Ascending aorta (tissue), 2 donors: ENCODE measurements around the gene GPS1. TPM values are rescaled to one million over a fixed set of nuclear protein-coding genes. Genes with fewer than 3 reads are reported as not detected.

ENCODE experiments used
- DNase-seq, 2 donors: peaks; one replicate each; pipeline ENCODE4 v3.0.0-alpha.2; 2019; ENCODE audit warnings: low spot score in 2 of 2
- H3K27ac ChIP-seq, 2 donors: fragments of 200-600 bp; sonication (generic); one replicate each; pipeline ENCODE4 v1.5.1; 2016 to 2017; ENCODE audit warnings: mild to moderate bottlenecking in 1 of 2
- H3K27me3 ChIP-seq: fragments of 200-600 bp; sonication (generic); one replicate; pipeline ENCODE4 v1.5.1; 2017
- H3K36me3 ChIP-seq, 2 donors: fragments of 200-600 bp; sonication (generic); one replicate each; pipeline ENCODE4 v1.5.1; 2016
- H3K4me1 ChIP-seq, 2 donors: fragments of 200-600 bp; sonication (generic); one replicate each; pipeline ENCODE4 v1.5.1; 2016 to 2017; ENCODE audit warnings: mild to moderate bottlenecking in 1 of 2
- H3K4me3 ChIP-seq, 2 donors: fragments of 200-600 bp; sonication (generic); one replicate each; pipeline ENCODE4 v1.5.1; 2016 to 2017; ENCODE audit warnings: mild to moderate bottlenecking in 1 of 2
- H3K9me3 ChIP-seq, 2 donors: fragments of 200-600 bp; sonication (generic); one replicate each; pipeline ENCODE4 v1.5.1; 2016
- intact Hi-C: fragments of 100-400 bp; cut with DNase I; formaldehyde crosslinking; loops from one replicate; pipeline ENCODE4 v1.15.1; 2023
- total RNA-seq: library from RNA; depleted of rRNA; stranded (reverse); fragments of >200 nt; gene quantifications from one replicate; pipeline ENCODE4 v1.1.0, GENCODE V29; 2016
- TF ChIP-seq, protein P1 (sequence below), 3 experiments: fragments of 200-600 bp in 2 of 3; fragments of 450-650 bp in 1 of 3; sonication (generic) in 2 of 3; IDR thresholded peaks; one replicate each; pipeline ENCODE4 v1.5.1; 2016 to 2019; ENCODE audit warnings: antibody characterized with exemption in 3 of 3, mild to moderate bottlenecking in 1 of 3, moderate library complexity in 1 of 3

The GPS1 gene
- total RNA-seq, 1 donor from 2014 or later: 42.1 TPM

DNA sequence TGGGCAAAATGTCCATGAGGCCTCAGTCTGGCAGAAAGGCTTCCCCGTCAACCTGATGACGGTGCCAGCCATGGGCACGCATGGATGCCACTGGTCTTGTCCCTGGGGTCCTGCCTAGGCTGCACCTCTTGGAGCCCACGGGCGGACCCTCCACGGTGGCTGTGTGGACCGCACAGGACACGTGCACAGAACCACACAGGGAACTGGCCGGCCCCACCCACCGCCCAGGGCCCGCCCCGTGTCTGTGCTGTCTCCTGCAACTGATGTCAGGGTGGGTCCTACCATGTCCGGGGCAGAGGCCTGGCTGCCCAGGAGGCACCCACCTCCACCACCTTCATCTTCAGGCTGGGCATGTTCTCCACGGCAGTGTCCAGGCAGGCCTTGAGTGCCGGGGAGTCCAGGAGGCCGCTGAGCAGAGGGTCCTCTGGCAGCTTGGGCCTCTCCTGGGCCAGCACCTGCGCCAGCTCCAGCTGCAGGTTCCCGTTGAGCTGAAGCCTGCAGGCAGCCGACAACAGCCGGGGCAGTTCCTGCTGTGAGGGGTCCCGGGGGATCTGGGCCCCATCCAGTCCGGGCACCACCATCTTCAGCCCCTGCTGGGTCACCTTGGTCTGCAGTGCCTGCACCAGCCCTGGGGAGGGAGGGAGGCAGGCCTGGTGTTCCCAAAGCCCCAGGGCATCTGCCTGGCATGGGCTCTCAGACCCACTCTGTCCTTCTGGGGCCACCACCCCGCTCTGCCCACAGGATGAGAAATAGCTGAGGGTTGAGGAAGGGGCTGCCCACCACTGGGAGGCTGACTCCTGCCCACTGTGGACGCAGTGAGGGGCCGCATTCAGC lies 34.5 kb downstream of the GPS1 start:
- Histone ChIP-seq H3K27me3 (no peaks in the 10 kb centered on the region), H3K4me1 (no peaks in the 10 kb centered on the region), H3K27ac (no peak overlapping the region), H3K4me3 (no peak overlapping the region), H3K9me3 (no peaks in the 10 kb centered on the region), H3K36me3 (peaks cover 98 to 99% of the 10 kb centered on the region in 2 donors)
- TF ChIP-seq, protein P1, sequence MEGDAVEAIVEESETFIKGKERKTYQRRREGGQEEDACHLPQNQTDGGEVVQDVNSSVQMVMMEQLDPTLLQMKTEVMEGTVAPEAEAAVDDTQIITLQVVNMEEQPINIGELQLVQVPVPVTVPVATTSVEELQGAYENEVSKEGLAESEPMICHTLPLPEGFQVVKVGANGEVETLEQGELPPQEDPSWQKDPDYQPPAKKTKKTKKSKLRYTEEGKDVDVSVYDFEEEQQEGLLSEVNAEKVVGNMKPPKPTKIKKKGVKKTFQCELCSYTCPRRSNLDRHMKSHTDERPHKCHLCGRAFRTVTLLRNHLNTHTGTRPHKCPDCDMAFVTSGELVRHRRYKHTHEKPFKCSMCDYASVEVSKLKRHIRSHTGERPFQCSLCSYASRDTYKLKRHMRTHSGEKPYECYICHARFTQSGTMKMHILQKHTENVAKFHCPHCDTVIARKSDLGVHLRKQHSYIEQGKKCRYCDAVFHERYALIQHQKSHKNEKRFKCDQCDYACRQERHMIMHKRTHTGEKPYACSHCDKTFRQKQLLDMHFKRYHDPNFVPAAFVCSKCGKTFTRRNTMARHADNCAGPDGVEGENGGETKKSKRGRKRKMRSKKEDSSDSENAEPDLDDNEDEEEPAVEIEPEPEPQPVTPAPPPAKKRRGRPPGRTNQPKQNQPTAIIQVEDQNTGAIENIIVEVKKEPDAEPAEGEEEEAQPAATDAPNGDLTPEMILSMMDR (IDR thresholded peaks at IDR 0.05): no peak
- intact Hi-C loops: no loop called here
- DNase-seq: no peak

DNA sequence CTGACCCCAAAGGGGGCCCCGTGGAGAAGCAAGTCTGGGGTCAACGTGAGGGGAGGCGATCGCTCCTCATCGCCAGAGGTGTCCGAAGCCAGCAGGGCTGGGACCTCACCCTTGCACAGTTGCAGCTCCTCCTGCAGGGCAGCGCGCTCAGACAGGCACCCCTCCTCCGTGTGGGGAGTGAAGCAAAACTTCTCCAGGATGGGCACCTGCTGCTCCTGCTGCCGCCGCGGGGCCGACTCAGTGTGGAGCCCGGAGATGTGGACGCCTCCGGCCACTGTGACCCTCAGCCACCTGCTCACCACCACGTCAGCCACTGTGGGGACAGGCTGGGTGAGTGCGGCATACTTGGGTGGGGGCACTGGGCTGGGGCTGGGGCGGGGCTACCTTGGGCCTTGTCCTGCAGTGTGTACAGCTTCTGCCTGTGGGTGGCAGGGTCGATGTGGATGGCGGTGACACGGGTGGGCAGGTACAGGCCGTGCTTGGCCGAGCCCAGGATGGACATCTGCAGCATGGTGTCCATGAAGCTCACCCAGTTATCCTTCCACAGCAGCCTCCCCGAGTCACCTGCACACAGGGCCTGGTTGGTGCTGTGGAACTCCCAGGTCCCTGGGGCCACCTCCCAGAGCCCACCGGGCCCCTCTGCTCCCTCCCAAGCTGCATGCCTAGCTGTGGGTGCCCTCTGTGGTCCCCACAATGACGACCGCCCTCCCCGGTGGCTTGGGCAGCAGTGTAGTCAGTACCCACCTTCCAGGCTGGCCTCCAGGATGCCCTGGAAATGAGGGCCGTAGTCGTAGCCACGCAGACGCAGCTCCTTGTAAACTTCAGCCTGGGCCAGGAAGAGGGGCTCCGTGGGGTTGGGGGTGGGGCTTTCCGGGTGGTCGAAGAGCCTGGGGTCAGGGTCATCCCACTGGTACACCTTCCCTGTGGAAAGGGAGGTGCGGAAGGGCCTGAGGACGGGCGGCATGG lies 35.5 kb downstream of the GPS1 start:
- H3K36me3 ChIP-seq: peaks cover 96 to 100% of the 10 kb centered on the region in 2 donors
- TF ChIP-seq, protein P1 (IDR thresholded peaks at IDR 0.05): no peak
- intact Hi-C loops: no loop called here
- H3K27ac ChIP-seq: no peak overlapping the region
- H3K27me3 ChIP-seq: no peaks in the 10 kb centered on the region
- no peaks in the 10 kb centered on the region for H3K9me3 ChIP-seq
- H3K4me3 ChIP-seq: no peak overlapping the region
- no peak for DNase-seq
- H3K4me1 ChIP-seq: no peaks in the 10 kb centered on the region

DNA sequence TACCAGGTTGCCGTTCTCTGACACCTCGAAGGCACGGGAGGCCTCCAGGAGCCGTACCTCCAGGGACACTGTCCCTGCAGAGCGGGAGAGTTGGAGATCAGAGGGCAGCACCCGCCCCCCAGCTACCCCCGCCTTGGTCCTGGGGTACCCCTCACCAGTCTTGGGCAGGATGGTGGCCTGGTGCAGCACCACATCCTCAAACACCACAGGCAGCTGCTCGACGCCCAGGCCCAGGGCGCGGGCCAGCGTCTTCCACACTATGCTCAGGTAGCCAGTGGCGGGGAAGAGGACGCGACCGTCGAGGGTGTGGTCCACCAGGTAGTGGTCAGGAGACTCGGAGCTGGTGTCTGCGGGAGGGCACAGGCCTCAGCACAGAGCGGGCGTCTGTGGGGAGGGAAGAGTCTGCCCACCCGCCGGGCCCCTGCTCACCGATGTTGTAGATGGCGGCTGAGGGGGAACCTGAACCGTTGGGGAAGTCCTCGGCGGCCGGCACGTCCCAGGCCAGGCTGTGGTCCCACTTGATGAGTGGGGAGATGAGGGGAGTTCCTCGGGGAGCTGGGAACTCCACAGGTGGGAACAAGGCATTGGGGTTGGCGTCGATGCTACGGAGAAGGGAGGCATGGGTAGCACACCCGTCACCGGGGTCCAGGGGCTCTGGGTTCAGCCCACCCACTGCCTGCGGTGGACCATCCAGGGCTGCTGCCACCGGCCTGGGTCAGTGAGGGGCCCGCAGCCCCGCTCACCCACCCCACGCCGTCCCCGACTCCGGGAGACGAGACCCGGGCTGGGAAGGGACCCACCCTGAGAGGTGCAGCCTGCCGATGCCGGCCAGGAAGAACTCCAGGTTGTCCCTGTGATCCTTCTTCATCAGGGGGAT lies 36.5 kb downstream of the GPS1 start:
- no peaks in the 10 kb centered on the region for H3K27me3 ChIP-seq
- no peaks in the 10 kb centered on the region for H3K4me1 ChIP-seq
- TF ChIP-seq, protein P1 (IDR thresholded peaks at IDR 0.05): no peak
- intact Hi-C loops: no loop called here
- H3K4me3 ChIP-seq: no peak overlapping the region
- no peak for DNase-seq
- H3K27ac ChIP-seq: no peak overlapping the region
- no peaks in the 10 kb centered on the region for H3K9me3 ChIP-seq
- peaks cover 95 to 100% of the 10 kb centered on the region in 2 donors for H3K36me3 ChIP-seq

DNA sequence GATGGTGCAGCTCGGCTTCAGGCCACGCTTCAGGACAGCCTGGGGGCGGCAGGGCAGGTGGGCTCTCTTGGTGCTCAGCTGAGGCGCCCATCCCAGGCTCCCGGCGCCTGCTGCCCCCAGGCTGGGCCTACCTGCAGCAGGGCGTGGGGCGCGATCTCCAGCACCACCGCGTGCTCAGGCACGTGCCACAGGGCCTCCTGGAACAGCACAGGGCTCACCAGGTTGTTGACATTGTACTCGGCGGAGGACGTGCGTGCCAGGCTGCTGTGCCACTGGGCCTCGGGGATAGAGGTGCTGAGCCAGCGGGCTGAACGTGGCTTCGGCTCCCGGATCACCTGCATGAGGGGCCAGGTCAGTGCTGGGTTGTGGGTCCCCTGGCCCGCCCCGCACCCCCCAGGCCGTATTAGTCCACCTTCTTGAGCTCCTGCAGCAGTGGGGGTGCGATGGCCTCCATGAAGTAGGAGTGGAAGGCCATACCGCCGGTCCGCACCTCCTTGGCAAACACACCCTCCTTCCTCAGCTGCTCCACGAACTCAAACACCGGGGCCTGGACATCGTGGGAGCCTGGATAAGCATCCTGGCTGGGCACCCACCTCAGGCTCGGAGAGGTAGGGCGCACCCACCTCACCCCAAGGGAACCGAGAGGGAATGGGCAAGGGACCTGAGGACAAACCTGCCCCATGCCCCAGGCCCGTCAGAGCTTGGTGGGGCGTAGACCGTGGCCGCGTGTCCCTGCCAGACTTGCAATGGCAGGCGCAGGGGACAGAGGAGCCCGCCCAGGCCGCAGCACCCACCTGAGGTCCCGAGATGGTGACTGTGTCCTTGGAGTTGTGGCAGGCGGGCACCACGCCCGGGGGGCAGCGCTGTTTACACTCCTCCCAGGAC lies 37.4 kb downstream of the GPS1 start:
- Histone ChIP-seq H3K9me3 (no peaks in the 10 kb centered on the region), H3K27ac (no peak overlapping the region), H3K4me3 (no peak overlapping the region), H3K4me1 (no peaks in the 10 kb centered on the region), H3K27me3 (no peaks in the 10 kb centered on the region), H3K36me3 (peaks cover 94 to 100% of the 10 kb centered on the region in 2 donors)
- no peak for DNase-seq
- intact Hi-C loops: no loop called here
- TF ChIP-seq, protein P1 (IDR thresholded peaks at IDR 0.05): no peak
